GM12891 (cell line): ENCODE results near the gene EFNB3.

ENCODE experiments used
- POLR2A ChIP-seq: IDR thresholded peaks from 2 replicates; pipeline ENCODE4 v1.6.1; 2011; ENCODE audit warnings: low read depth, low read length, control low read depth
- SPI1 ChIP-seq: IDR thresholded peaks from 2 replicates; pipeline ENCODE4 v1.6.1; 2011; ENCODE audit warnings: low read depth, low read length, control low read depth

- TF ChIP-seq SPI1 (no peak), POLR2A (no peak)
Measured at GRCh38 chr17:7703584-7704479, 1.2 kb upstream of the EFNB3 start.
